Progenitor cell of endocrine pancreas (in vitro differentiated cells): Measurements from ENCODE around the gene KNDC1. TPM values are rescaled to one million over a fixed set of nuclear protein-coding genes. Genes with fewer than 3 reads are reported as not detected.
A peak's percentile ranks its signal among the peaks of the same experiment; 100 is the strongest.

Experiments
- DNase-seq: peaks from one replicate; pipeline ENCODE4 v3.0.0; 2021; ENCODE audit warnings: low spot score; ENCODE audit not compliant: unreplicated experiment
- H3K27ac Mint-ChIP-seq: 2 replicates; pipeline ENCODE4 v1.8.0; 2021; ENCODE audit warnings: mild to moderate bottlenecking, moderate library complexity, mixed read lengths
- H3K27me3 Mint-ChIP-seq: 2 replicates; pipeline ENCODE4 v1.8.0; 2021; ENCODE audit warnings: mixed read lengths
- H3K36me3 Mint-ChIP-seq: 2 replicates; pipeline ENCODE4 v1.8.0; 2022; ENCODE audit warnings: mixed read lengths; ENCODE audit not compliant: insufficient read depth
- H3K4me1 Mint-ChIP-seq: 2 replicates; pipeline ENCODE4 v1.8.0; 2021; ENCODE audit warnings: low read depth, mixed read lengths
- H3K4me3 Mint-ChIP-seq: 2 replicates; pipeline ENCODE4 v1.8.0; 2021; ENCODE audit warnings: low read depth, mild to moderate bottlenecking, moderate library complexity, mixed read lengths
- H3K9me3 Mint-ChIP-seq: 2 replicates; pipeline ENCODE4 v1.8.0; 2021; ENCODE audit warnings: low read depth, mixed read lengths
- CTCF ChIP-seq: fragments of 200-600 bp; sonication (generic); IDR thresholded peaks from one replicate; pipeline ENCODE4 v1.5.0; 2021; ENCODE audit warnings: antibody characterized with exemption, mild to moderate bottlenecking; ENCODE audit not compliant: unreplicated experiment
- total RNA-seq: library from RNA; stranded (reverse); gene quantifications from 2 replicates; pipeline ENCODE4 v1.2.1, GENCODE V29; 2021

Gene KNDC1
- total RNA-seq, 1 donor from 2014 or later, result 14.2 TPM

GRCh38 chr10:133123050-133123745 lies 36.8 kb upstream of the KNDC1 start:
- no peak for DNase-seq
- Mint-ChIP-seq H3K9me3 (peaks cover 3% of the 10 kb centered on the region), H3K4me1 (no peaks in the 10 kb centered on the region), H3K36me3 (no peaks in the 10 kb centered on the region), H3K27ac (no peak overlapping the region), H3K27me3 (peaks cover 35% of the 10 kb centered on the region), H3K4me3 (no peak overlapping the region)
- no peak for TF ChIP-seq CTCF

- Mint-ChIP-seq H3K4me3 (no peak overlapping the region), H3K9me3 (peaks cover 3% of the 10 kb centered on the region), H3K4me1 (no peaks in the 10 kb centered on the region), H3K36me3 (no peaks in the 10 kb centered on the region), H3K27me3 (peaks cover 33% of the 10 kb centered on the region), H3K27ac (no peak overlapping the region)
- DNase-seq, result no peak
- no peak for TF ChIP-seq CTCF
These were observed 36.2 kb upstream of the KNDC1 start for GRCh38 chr10:133123746-133124356.

GRCh38 chr10:133124357-133125211 lies 35.4 kb upstream of the KNDC1 start:
- Mint-ChIP-seq H3K36me3 (no peaks in the 10 kb centered on the region), H3K9me3 (peaks cover 3% of the 10 kb centered on the region), H3K4me3 (no peak overlapping the region), H3K27me3 (peaks cover 33% of the 10 kb centered on the region), H3K4me1 (no peaks in the 10 kb centered on the region), H3K27ac (no peak overlapping the region)
- DNase-seq, result peak; percentile 55
- TF ChIP-seq CTCF, result peak; percentile 74

- Mint-ChIP-seq H3K4me3 (no peak overlapping the region), H3K27ac (no peak overlapping the region), H3K36me3 (no peaks in the 10 kb centered on the region), H3K27me3 (peaks cover 27% of the 10 kb centered on the region), H3K4me1 (no peaks in the 10 kb centered on the region), H3K9me3 (no peaks in the 10 kb centered on the region)
- no peak for TF ChIP-seq CTCF
- DNase-seq, result no peak
These were observed 34.1 kb upstream of the KNDC1 start for GRCh38 chr10:133125901-133126300.
